Tibial nerve (tissue), 3 donors: ENCODE data around the gene ARHGAP27.

Source experiments
- EP300 ChIP-seq, 2 donors: sonication (generic); formaldehyde crosslinking; IDR thresholded peaks; one replicate each; pipeline ENCODE4 v1.6.1; 2017; ENCODE audit warnings: antibody characterized with exemption in 2 of 2, mild to moderate bottlenecking in 1 of 2
- POLR2A ChIP-seq, 2 donors: fragments of 450-650 bp; IDR thresholded peaks; one replicate each; pipeline ENCODE4 v1.6.1; 2017; ENCODE audit warnings: antibody characterized with exemption in 2 of 2, mild to moderate bottlenecking in 2 of 2, moderate library complexity in 2 of 2

DNA sequence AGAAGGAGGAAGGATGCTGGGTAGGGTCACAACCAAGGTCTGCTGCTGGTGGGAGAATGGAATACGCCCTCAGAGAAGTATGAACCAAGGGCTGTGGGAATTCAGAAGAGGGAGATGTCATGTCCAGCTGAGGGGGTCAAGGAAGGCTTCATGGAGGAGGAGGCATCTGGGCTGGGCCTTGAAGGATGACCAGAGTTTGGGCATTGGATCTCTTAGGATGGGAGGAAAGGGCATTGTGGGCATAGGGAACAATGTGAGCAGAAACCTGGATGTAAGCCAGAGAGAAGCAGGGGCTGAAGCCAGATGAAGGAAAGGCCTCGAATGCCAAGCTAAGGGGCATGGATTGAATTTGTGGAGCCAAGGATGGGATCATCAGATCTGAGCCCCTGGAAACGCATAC, 66.6 kb downstream of the ARHGAP27 start:
- TF ChIP-seq EP300 (IDR thresholded peaks at IDR 0.05) (no peak), POLR2A (IDR thresholded peaks at IDR 0.05) (no peak)
